ENCODE data around the gene RANBP17. TPM values are rescaled to one million over a fixed set of nuclear protein-coding genes. Genes with fewer than 3 reads are reported as not detected.

RANBP17 gene
- total RNA-seq, 1 donor from 2014 or later: 22.0 TPM

DNA sequence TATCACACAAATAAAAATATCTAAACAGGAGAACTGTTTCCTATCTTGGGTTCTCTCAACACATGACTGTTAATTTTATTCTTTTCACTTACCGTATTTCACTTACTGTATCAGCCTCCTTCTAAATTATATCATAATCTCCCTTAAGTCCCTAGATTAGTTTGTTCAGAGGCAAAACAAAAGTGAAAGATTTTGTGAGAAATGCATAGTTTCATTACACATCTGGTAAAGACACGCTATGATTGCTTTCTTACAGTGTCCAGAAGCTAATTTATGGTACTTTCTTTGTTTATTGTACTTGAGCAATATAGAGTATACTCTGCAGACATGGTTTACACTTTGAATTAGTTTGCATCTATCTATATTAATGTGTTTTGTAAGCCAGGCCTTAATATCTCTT lies 287.5 kb downstream of the RANBP17 start:
- no peak overlapping the region for H3K27ac Mint-ChIP-seq
- no peaks in the 10 kb centered on the region for H3K27me3 Mint-ChIP-seq
- TF ChIP-seq, protein P1, sequence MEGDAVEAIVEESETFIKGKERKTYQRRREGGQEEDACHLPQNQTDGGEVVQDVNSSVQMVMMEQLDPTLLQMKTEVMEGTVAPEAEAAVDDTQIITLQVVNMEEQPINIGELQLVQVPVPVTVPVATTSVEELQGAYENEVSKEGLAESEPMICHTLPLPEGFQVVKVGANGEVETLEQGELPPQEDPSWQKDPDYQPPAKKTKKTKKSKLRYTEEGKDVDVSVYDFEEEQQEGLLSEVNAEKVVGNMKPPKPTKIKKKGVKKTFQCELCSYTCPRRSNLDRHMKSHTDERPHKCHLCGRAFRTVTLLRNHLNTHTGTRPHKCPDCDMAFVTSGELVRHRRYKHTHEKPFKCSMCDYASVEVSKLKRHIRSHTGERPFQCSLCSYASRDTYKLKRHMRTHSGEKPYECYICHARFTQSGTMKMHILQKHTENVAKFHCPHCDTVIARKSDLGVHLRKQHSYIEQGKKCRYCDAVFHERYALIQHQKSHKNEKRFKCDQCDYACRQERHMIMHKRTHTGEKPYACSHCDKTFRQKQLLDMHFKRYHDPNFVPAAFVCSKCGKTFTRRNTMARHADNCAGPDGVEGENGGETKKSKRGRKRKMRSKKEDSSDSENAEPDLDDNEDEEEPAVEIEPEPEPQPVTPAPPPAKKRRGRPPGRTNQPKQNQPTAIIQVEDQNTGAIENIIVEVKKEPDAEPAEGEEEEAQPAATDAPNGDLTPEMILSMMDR (conservative IDR thresholded peaks at IDR 0.05): no peak
- H3K36me3 Mint-ChIP-seq: no peaks in the 10 kb centered on the region
- no peak for DNase-seq (ENCODE audit: extremely low spot score, unreplicated experiment)
- H3K9me3 Mint-ChIP-seq: no peaks in the 10 kb centered on the region
- no peak overlapping the region for H3K4me3 Mint-ChIP-seq
- peaks cover 4% of the 10 kb centered on the region for H3K4me1 Mint-ChIP-seq (ENCODE audit: unreplicated experiment)

DNA sequence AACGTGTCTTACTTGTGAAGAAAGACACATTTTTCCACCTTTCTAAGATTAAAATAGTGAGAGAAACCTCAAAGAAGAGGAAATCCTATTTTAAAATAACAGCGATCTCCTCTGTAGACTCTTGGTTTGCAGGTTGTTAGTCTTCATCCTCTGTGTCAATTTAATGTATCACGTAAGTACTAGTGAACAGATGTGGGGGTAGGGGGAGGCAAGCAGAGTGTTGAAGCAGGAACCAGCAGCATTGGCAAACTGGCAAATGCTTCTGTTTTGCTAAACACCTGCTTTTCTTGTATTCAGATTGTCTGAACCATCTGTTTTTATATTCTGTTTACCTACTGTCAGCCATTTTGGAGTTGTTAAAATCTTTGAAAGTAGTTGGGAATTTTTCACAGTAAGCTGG lies 288.0 kb downstream of the RANBP17 start:
- H3K4me3 Mint-ChIP-seq: no peak overlapping the region
- TF ChIP-seq, protein P1 (conservative IDR thresholded peaks at IDR 0.05): no peak
- peaks cover 4% of the 10 kb centered on the region for H3K4me1 Mint-ChIP-seq (ENCODE audit: unreplicated experiment)
- H3K36me3 Mint-ChIP-seq: no peaks in the 10 kb centered on the region
- no peak for DNase-seq (ENCODE audit: extremely low spot score, unreplicated experiment)
- H3K27ac Mint-ChIP-seq: no peak overlapping the region
- H3K9me3 Mint-ChIP-seq: no peaks in the 10 kb centered on the region
- H3K27me3 Mint-ChIP-seq: no peaks in the 10 kb centered on the region

- DNase-seq (ENCODE audit: extremely low spot score, unreplicated experiment): no peak
- Mint-ChIP-seq H3K4me3 (no peak overlapping the region), H3K27me3 (no peaks in the 10 kb centered on the region), H3K27ac (no peak overlapping the region), H3K36me3 (no peaks in the 10 kb centered on the region), H3K4me1 (ENCODE audit: unreplicated experiment) (peaks cover 4% of the 10 kb centered on the region), H3K9me3 (no peaks in the 10 kb centered on the region)
- TF ChIP-seq, protein P1 (conservative IDR thresholded peaks at IDR 0.05): no peak
These were observed 290.6 kb downstream of the RANBP17 start for GRCh38 chr5:171152382-171152781.

DNA sequence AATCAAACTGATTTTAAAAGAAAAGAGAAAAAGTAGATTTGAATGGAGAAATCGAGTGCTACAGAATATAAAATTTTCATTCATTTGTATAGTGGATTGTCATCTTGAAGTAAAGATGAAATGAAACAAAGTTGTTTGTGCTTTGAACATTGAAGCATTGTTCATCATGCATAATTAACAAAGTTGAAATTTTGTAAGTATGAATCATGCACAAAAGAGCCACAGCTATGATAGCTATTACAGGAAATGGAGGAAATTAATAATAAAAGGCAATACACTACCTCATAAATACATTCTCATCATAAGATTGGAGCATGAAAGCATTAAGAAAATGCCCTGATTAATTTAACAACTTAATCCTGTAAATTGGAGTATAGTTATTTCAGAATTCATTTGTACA lies 293.8 kb downstream of the RANBP17 start:
- Mint-ChIP-seq H3K27me3 (no peaks in the 10 kb centered on the region), H3K27ac (no peak overlapping the region), H3K36me3 (peaks cover 3% of the 10 kb centered on the region), H3K4me1 (ENCODE audit: unreplicated experiment) (no peaks in the 10 kb centered on the region), H3K4me3 (no peak overlapping the region), H3K9me3 (no peaks in the 10 kb centered on the region)
- DNase-seq (ENCODE audit: extremely low spot score, unreplicated experiment): no peak
- TF ChIP-seq, protein P1 (conservative IDR thresholded peaks at IDR 0.05): no peak

- Mint-ChIP-seq H3K9me3 (no peaks in the 10 kb centered on the region), H3K4me1 (ENCODE audit: unreplicated experiment) (no peaks in the 10 kb centered on the region), H3K27me3 (no peaks in the 10 kb centered on the region), H3K4me3 (no peak overlapping the region), H3K36me3 (peaks cover 3% of the 10 kb centered on the region), H3K27ac (no peak overlapping the region)
- DNase-seq (ENCODE audit: extremely low spot score, unreplicated experiment): no peak
- TF ChIP-seq, protein P1 (conservative IDR thresholded peaks at IDR 0.05): no peak
These were observed 295.5 kb downstream of the RANBP17 start for GRCh38 chr5:171157276-171157675.

- Mint-ChIP-seq H3K4me3 (no peak overlapping the region), H3K4me1 (ENCODE audit: unreplicated experiment) (no peaks in the 10 kb centered on the region), H3K36me3 (peaks cover 3% of the 10 kb centered on the region), H3K27me3 (no peaks in the 10 kb centered on the region), H3K27ac (no peak overlapping the region), H3K9me3 (no peaks in the 10 kb centered on the region)
- no peak for DNase-seq (ENCODE audit: extremely low spot score, unreplicated experiment)
- TF ChIP-seq, protein P1 (conservative IDR thresholded peaks at IDR 0.05): no peak
These were observed 296.0 kb downstream of the RANBP17 start for GRCh38 chr5:171157775-171158174.

All from type B pancreatic cell (in vitro differentiated cells).